Posterior vena cava (tissue), 2 donors: ENCODE data around the gene LRP3. TPM values are rescaled to one million over a fixed set of nuclear protein-coding genes. Genes with fewer than 3 reads are reported as not detected.

Source experiments
- total RNA-seq, 2 donors: library from RNA; stranded (reverse); fragmentation: NEBNext Ultra II Directional; extraction: Animal tissue kit (Norgen Biotek cat#: 25700); gene quantifications; one replicate each; pipeline ENCODE4 v1.2.1, GENCODE V29; 2021
- donor health status: DM: yes; HTN: yes; CAD: no.
- donor health status: DM: yes; HTN: yes; CAD: no.

Gene LRP3
- total RNA-seq, 2 donors from 2014 or later: 36.1 to 36.8 TPM

Other genes starting within 250 kb of the LRP3 start
- 10 to 100 TPM; 15.3 to 17.6 TPM for gene CEP89, start 222.4 kb upstream of the LRP3 start, total RNA-seq
- 1 to 10 TPM in 1 of 2 donors, under 1 TPM in 1; 0.86 to 1.4 TPM for gene FAAP24, start 222.1 kb upstream of the LRP3 start, total RNA-seq
- 1 to 10 TPM in 1 of 2 donors, under 1 TPM in 1; 0.56 to 1.5 TPM for gene RHPN2, start 129.4 kb upstream of the LRP3 start, total RNA-seq
- gene GPATCH1, start 113.1 kb upstream of the LRP3 start, total RNA-seq: 1 to 10 TPM; 6.0 to 6.5 TPM
- not detected for gene WDR88, start 62.2 kb upstream of the LRP3 start, total RNA-seq
- not detected for gene SLC7A10, start 31.5 kb downstream of the LRP3 start, total RNA-seq
- 1 to 10 TPM; 6.3 to 8.0 TPM for gene CEBPA, start 108.2 kb downstream of the LRP3 start, total RNA-seq
- gene CEBPG, start 179.4 kb downstream of the LRP3 start, total RNA-seq: 10 to 100 TPM; 29.1 to 41.3 TPM